HEK293 (cell line): Measurements from ENCODE around the gene MAPK11.

Experiments
- ZNF138 ChIP-seq: fragments of 450-650 bp; formaldehyde crosslinking; IDR thresholded peaks from 2 replicates; pipeline ENCODE4 v1.5.1; 2016; ENCODE audit warnings: missing biosample characterization, missing genetic modification characterization, borderline replicate concordance
- ZNF747 ChIP-seq: fragments of 450-650 bp; formaldehyde crosslinking; IDR thresholded peaks from 2 replicates; pipeline ENCODE4 v1.5.1; 2016; ENCODE audit warnings: missing biosample characterization, missing genetic modification characterization
- ZNF830 ChIP-seq: fragments of 450-650 bp; IDR thresholded peaks from 2 replicates; pipeline ENCODE4 v1.5.0; 2018; ENCODE audit warnings: missing biosample characterization, missing genetic modification characterization, low read depth, mild to moderate bottlenecking, moderate library complexity
- ZNF843 ChIP-seq: fragments of 450-650 bp; formaldehyde crosslinking; IDR thresholded peaks from 2 replicates; pipeline ENCODE4 v1.5.1; 2016; ENCODE audit warnings: missing biosample characterization, missing genetic modification characterization
- TF ChIP-seq, protein P1 (sequence below): fragments of 450-650 bp; formaldehyde crosslinking; IDR thresholded peaks from 2 replicates; pipeline ENCODE4 v1.5.1; 2016; ENCODE audit warnings: missing biosample characterization, missing genetic modification characterization
- TF ChIP-seq, protein P2 (sequence below): fragments of 450-650 bp; formaldehyde crosslinking; IDR thresholded peaks from 2 replicates; pipeline ENCODE4 v1.5.1; 2016; ENCODE audit warnings: missing biosample characterization, missing genetic modification characterization, borderline replicate concordance
- TF ChIP-seq, protein P3 (sequence below): fragments of 450-650 bp; formaldehyde crosslinking; IDR thresholded peaks from 2 replicates; pipeline ENCODE4 v1.5.1; 2016; ENCODE audit warnings: missing biosample characterization, missing genetic modification characterization
- TF ChIP-seq, protein P4 (sequence below): fragments of 450-650 bp; formaldehyde crosslinking; IDR thresholded peaks from 2 replicates; pipeline ENCODE4 v1.5.1; 2016; ENCODE audit warnings: missing biosample characterization, missing genetic modification characterization
- TF ChIP-seq, protein P5 (sequence below): fragments of 450-650 bp; formaldehyde crosslinking; IDR thresholded peaks from 2 replicates; pipeline ENCODE4 v1.5.1; 2016; ENCODE audit warnings: missing biosample characterization, missing genetic modification characterization
- TF ChIP-seq, protein P6 (sequence below): fragments of 450-650 bp; formaldehyde crosslinking; IDR thresholded peaks from 2 replicates; pipeline ENCODE4 v1.5.1; 2016; ENCODE audit warnings: missing biosample characterization, missing genetic modification characterization
- TF ChIP-seq, protein P7 (sequence below): fragments of 450-650 bp; formaldehyde crosslinking; IDR thresholded peaks from 2 replicates; pipeline ENCODE4 v1.5.1; 2016; ENCODE audit warnings: missing biosample characterization, missing genetic modification characterization

DNA sequence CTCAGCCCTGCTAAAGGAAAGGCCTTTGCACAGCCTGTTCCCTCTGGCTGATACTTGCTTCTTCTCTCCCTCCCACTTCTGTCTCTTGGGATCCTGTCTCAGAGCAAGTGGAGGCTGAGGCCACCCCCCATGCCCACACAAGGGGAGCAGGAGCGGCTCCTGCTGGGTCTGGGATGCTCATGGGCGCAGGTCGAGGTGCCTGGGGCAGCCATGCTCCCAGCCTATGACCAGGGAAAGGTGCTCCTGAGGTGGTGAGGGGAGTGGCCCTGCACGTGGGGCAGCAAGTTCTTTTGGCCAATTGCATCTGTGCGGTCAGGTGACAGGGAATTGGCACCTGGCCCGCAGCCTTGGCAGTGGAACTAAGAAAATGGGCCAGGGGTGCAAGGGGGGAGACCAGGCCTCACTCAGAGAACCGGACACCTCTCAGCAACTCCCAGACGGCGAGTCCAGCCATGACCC, 1.5 kb downstream of the MAPK11 start:
- TF ChIP-seq, protein P1, sequence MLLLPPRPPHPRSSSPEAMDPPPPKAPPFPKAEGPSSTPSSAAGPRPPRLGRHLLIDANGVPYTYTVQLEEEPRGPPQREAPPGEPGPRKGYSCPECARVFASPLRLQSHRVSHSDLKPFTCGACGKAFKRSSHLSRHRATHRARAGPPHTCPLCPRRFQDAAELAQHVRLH (tag by site-specific recombination): no peak
- TF ChIP-seq, protein P2, sequence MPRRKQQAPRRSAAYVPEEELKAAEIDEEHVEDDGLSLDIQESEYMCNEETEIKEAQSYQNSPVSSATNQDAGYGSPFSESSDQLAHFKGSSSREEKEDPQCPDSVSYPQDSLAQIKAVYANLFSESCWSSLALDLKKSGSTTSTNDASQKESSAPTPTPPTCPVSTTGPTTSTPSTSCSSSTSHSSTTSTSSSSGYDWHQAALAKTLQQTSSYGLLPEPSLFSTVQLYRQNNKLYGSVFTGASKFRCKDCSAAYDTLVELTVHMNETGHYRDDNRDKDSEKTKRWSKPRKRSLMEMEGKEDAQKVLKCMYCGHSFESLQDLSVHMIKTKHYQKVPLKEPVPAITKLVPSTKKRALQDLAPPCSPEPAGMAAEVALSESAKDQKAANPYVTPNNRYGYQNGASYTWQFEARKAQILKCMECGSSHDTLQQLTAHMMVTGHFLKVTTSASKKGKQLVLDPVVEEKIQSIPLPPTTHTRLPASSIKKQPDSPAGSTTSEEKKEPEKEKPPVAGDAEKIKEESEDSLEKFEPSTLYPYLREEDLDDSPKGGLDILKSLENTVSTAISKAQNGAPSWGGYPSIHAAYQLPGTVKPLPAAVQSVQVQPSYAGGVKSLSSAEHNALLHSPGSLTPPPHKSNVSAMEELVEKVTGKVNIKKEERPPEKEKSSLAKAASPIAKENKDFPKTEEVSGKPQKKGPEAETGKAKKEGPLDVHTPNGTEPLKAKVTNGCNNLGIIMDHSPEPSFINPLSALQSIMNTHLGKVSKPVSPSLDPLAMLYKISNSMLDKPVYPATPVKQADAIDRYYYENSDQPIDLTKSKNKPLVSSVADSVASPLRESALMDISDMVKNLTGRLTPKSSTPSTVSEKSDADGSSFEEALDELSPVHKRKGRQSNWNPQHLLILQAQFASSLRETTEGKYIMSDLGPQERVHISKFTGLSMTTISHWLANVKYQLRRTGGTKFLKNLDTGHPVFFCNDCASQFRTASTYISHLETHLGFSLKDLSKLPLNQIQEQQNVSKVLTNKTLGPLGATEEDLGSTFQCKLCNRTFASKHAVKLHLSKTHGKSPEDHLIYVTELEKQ (tag by site-specific recombination): no peak
- TF ChIP-seq, protein P3, sequence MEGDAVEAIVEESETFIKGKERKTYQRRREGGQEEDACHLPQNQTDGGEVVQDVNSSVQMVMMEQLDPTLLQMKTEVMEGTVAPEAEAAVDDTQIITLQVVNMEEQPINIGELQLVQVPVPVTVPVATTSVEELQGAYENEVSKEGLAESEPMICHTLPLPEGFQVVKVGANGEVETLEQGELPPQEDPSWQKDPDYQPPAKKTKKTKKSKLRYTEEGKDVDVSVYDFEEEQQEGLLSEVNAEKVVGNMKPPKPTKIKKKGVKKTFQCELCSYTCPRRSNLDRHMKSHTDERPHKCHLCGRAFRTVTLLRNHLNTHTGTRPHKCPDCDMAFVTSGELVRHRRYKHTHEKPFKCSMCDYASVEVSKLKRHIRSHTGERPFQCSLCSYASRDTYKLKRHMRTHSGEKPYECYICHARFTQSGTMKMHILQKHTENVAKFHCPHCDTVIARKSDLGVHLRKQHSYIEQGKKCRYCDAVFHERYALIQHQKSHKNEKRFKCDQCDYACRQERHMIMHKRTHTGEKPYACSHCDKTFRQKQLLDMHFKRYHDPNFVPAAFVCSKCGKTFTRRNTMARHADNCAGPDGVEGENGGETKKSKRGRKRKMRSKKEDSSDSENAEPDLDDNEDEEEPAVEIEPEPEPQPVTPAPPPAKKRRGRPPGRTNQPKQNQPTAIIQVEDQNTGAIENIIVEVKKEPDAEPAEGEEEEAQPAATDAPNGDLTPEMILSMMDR (tag by site-specific recombination): no peak
- TF ChIP-seq ZNF747 (tag by site-specific recombination) (no peak), ZNF830 (no peak), ZNF843 (tag by site-specific recombination) (no peak), ZNF138 (no peak)
- TF ChIP-seq, protein P4, sequence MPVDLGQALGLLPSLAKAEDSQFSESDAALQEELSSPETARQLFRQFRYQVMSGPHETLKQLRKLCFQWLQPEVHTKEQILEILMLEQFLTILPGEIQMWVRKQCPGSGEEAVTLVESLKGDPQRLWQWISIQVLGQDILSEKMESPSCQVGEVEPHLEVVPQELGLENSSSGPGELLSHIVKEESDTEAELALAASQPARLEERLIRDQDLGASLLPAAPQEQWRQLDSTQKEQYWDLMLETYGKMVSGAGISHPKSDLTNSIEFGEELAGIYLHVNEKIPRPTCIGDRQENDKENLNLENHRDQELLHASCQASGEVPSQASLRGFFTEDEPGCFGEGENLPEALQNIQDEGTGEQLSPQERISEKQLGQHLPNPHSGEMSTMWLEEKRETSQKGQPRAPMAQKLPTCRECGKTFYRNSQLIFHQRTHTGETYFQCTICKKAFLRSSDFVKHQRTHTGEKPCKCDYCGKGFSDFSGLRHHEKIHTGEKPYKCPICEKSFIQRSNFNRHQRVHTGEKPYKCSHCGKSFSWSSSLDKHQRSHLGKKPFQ: no peak
- TF ChIP-seq, protein P5, sequence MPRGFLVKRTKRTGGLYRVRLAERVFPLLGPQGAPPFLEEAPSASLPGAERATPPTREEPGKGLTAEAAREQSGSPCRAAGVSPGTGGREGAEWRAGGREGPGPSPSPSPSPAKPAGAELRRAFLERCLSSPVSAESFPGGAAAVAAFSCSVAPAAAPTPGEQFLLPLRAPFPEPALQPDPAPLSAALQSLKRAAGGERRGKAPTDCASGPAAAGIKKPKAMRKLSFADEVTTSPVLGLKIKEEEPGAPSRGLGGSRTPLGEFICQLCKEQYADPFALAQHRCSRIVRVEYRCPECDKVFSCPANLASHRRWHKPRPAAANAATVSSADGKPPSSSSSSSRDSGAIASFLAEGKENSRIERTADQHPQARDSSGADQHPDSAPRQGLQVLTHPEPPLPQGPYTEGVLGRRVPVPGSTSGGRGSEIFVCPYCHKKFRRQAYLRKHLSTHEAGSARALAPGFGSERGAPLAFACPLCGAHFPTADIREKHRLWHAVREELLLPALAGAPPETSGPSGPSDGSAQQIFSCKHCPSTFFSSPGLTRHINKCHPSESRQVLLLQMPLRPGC (tag by site-specific recombination): no peak
- TF ChIP-seq, protein P6, sequence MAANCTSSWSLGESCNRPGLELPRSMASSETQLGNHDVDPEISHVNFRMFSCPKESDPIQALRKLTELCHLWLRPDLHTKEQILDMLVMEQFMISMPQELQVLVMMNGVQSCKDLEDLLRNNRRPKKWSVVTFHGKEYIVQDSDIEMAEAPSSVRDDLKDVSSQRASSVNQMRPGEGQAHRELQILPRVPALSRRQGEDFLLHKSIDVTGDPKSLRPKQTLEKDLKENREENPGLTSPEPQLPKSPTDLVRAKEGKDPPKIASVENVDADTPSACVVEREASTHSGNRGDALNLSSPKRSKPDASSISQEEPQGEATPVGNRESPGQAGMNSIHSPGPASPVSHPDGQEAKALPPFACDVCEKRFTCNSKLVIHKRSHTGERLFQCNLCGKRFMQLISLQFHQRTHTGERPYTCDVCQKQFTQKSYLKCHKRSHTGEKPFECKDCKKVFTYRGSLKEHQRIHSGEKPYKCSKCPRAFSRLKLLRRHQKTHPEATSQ (tag by site-specific recombination): no peak
- TF ChIP-seq, protein P7, sequence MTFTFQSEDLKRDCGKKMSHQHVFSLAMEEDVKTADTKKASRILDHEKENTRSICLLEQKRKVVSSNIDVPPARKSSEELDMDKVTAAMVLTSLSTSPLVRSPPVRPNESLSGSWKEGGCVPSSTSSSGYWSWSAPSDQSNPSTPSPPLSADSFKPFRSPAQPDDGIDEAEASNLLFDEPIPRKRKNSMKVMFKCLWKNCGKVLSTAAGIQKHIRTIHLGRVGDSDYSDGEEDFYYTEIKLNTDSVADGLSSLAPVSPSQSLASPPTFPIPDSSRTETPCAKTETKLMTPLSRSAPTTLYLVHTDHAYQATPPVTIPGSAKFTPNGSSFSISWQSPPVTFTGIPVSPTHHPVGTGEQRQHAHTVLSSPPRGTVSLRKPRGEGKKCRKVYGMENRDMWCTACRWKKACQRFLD (tag by site-specific recombination): no peak
